Suppressor macrophage treated with lipopolysaccharide for 4 hours (primary cell): ENCODE results near the gene AIF1.
A peak's percentile ranks its signal among the peaks of the same experiment; 100 is the strongest.
"Not testable (repeated sequence)": the region's sequence is repeated elsewhere in the genome, so short reads cannot be mapped to it uniquely, and the experiment has no call there.

Experiments
- DNase-seq: peaks from one replicate; pipeline ENCODE4 v3.0.0-alpha.2; 2020

Gene AIF1

GRCh38 chr6:31580807-31581433 lies 34.1 kb upstream of the AIF1 start:
- DNase-seq = peak; percentile 87

GRCh38 chr6:31581434-31582229 lies 33.4 kb upstream of the AIF1 start:
- no peak for DNase-seq

- DNase-seq = no peak
Observed at GRCh38 chr6:31582230-31582643, 32.8 kb upstream of the AIF1 start, which contains the start of gene LTB. LTB (minus strand) TSS chr6:31582424; CDS start chr6:31582417, 7 bp downstream.

GRCh38 chr6:31585491-31585890 lies 29.5 kb upstream of the AIF1 start:
- no peak for DNase-seq

GRCh38 chr6:31586008-31586407 lies 29.0 kb upstream of the AIF1 start, which contains the start of gene LST1:
LST1 (plus strand) TSS chr6:31586277; CDS start chr6:31587300, 1,023 bp downstream.
- peak; percentile 70 for DNase-seq

GRCh38 chr6:31586599-31587281 lies 28.3 kb upstream of the AIF1 start:
- peak; percentile 60 for DNase-seq

GRCh38 chr6:31587791-31588777 lies 26.9 kb upstream of the AIF1 start:
- DNase-seq = peak; percentile 51

- peak; percentile 67 for DNase-seq
Observed at GRCh38 chr6:31588871-31589650, 26.0 kb upstream of the AIF1 start.

GRCh38 chr6:31590691-31591090 lies 24.3 kb upstream of the AIF1 start:
- DNase-seq = not testable (repeated sequence)

- DNase-seq = no peak
Observed at GRCh38 chr6:31592396-31592771, 22.6 kb upstream of the AIF1 start.

GRCh38 chr6:31597006-31597405 lies 18.0 kb upstream of the AIF1 start:
- peak; percentile 67 for DNase-seq

GRCh38 chr6:31607317-31607716 lies 7.7 kb upstream of the AIF1 start:
- no peak for DNase-seq

GRCh38 chr6:31609519-31610406 lies 5.3 kb upstream of the AIF1 start:
- no peak for DNase-seq

GRCh38 chr6:31610968-31611367 lies 4.1 kb upstream of the AIF1 start:
- DNase-seq = no peak

GRCh38 chr6:31614075-31614619 lies 887 bp upstream of the AIF1 start:
- peak; percentile 80 for DNase-seq

- no peak for DNase-seq
Observed at GRCh38 chr6:31615748-31616147, 714 bp downstream of the AIF1 start.

- DNase-seq = no peak
Observed at GRCh38 chr6:31617010-31617409, 2.0 kb downstream of the AIF1 start.

- DNase-seq = peak; percentile 99
Observed at GRCh38 chr6:31619805-31620585, 5.0 kb downstream of the AIF1 start.

- no peak for DNase-seq
Observed at GRCh38 chr6:31620586-31621319, 5.7 kb downstream of the AIF1 start, which contains the start of gene PRRC2A. PRRC2A (plus strand) TSS chr6:31620715; CDS start chr6:31622790, 2,075 bp downstream.
